NOMO-1 treated with dmso at 0.1 percent for 144 hours (cell line): ENCODE results near the gene PHF3.
"Not testable (repeated sequence)": the region's sequence is repeated elsewhere in the genome, so short reads cannot be mapped to it uniquely, and the experiment has no call there.

Experiments used
- DNase-seq: peaks from one replicate; lab custom pipeline; 2025; ENCODE audit not compliant: unreplicated experiment; lab: John Stamatoyannopoulos, UW

Gene PHF3

GRCh38 chr6:63706630-63707029 is 71.0 kb downstream of the PHF3 start:
- no peak for DNase-seq

GRCh38 chr6:63708631-63709030 is 73.0 kb downstream of the PHF3 start:
- no peak for DNase-seq

GRCh38 chr6:63709148-63709547 is 73.5 kb downstream of the PHF3 start:
- no peak for DNase-seq

GRCh38 chr6:63713332-63713731 is 77.7 kb downstream of the PHF3 start:
- DNase-seq, result no peak

- no peak for DNase-seq
Observed at GRCh38 chr6:63714091-63714490, 78.5 kb downstream of the PHF3 start.

- no peak for DNase-seq
Observed at GRCh38 chr6:63716169-63716568, 80.6 kb downstream of the PHF3 start.

GRCh38 chr6:63721181-63721580 is 85.6 kb downstream of the PHF3 start:
- DNase-seq, result no peak

- no peak for DNase-seq
Observed at GRCh38 chr6:63724721-63725120, 89.1 kb downstream of the PHF3 start.

GRCh38 chr6:63730311-63730710 is 94.7 kb downstream of the PHF3 start:
- DNase-seq, result no peak

- no peak for DNase-seq
Observed at GRCh38 chr6:63731930-63732329, 96.3 kb downstream of the PHF3 start.

- DNase-seq, result no peak
Observed at GRCh38 chr6:63732336-63732735, 96.7 kb downstream of the PHF3 start.

- no peak for DNase-seq
Observed at GRCh38 chr6:63734923-63735322, 99.3 kb downstream of the PHF3 start.

GRCh38 chr6:63738190-63738589 is 102.6 kb downstream of the PHF3 start:
- DNase-seq, result not testable (repeated sequence)

GRCh38 chr6:63739094-63739687 is 103.6 kb downstream of the PHF3 start:
- no peak for DNase-seq

- DNase-seq, result no peak
Observed at GRCh38 chr6:63740709-63741108, 105.1 kb downstream of the PHF3 start.

GRCh38 chr6:63742060-63742459 is 106.5 kb downstream of the PHF3 start:
- DNase-seq, result no peak

- no peak for DNase-seq
Observed at GRCh38 chr6:63743691-63744090, 108.1 kb downstream of the PHF3 start.

GRCh38 chr6:63744810-63745209 is 109.2 kb downstream of the PHF3 start:
- no peak for DNase-seq

GRCh38 chr6:63745784-63746183 is 110.2 kb downstream of the PHF3 start:
- DNase-seq, result no peak

GRCh38 chr6:63750400-63750799 is 114.8 kb downstream of the PHF3 start:
- no peak for DNase-seq

- not testable (repeated sequence) for DNase-seq
Observed at GRCh38 chr6:63757275-63757674, 121.7 kb downstream of the PHF3 start.

- no peak for DNase-seq
Observed at GRCh38 chr6:63757826-63758225, 122.2 kb downstream of the PHF3 start.

- no peak for DNase-seq
Observed at GRCh38 chr6:63759605-63760105, 124.1 kb downstream of the PHF3 start.
